Activated CD4-positive, alpha-beta T cell treated with anti-CD3 and anti-CD28 coated beads, Interleukin-2, amount 50 U/mL, for 48 hours (primary cell): ENCODE data around the gene CCDC17.

Experiments used
- DNase-seq, 2 experiments: peaks; one replicate each; pipeline ENCODE4 v3.0.0-alpha.2; 2020

The CCDC17 gene

GRCh38 chr1:45623972-45624371 is at the start of gene CCDC17:
Gene CCDC17, minus strand, starts transcription at chr1:45624054. Its CDS starts 145 bp downstream, at chr1:45623909.
- no peak for DNase-seq

- no peak for DNase-seq
Measured at GRCh38 chr1:45669859-45670655, 46.2 kb upstream of the CCDC17 start.

GRCh38 chr1:45669379-45669778 is 45.5 kb upstream of the CCDC17 start:
- no peak for DNase-seq

- no peak for DNase-seq
Measured at GRCh38 chr1:45668526-45668925, 44.7 kb upstream of the CCDC17 start.

GRCh38 chr1:45667321-45668111 is 43.7 kb upstream of the CCDC17 start:
- DNase-seq: no peak

GRCh38 chr1:45666836-45667235 is 43.0 kb upstream of the CCDC17 start:
- DNase-seq: no peak

- no peak for DNase-seq
Measured at GRCh38 chr1:45660336-45660735, 36.5 kb upstream of the CCDC17 start.

- DNase-seq: no peak
Measured at GRCh38 chr1:45659222-45659621, 35.4 kb upstream of the CCDC17 start.

GRCh38 chr1:45658171-45658570 is 34.3 kb upstream of the CCDC17 start:
- no peak for DNase-seq

- DNase-seq: no peak
Measured at GRCh38 chr1:45656573-45657226, 32.8 kb upstream of the CCDC17 start.

- peak in 1 of 2 experiments; percentile 10 for DNase-seq
Measured at GRCh38 chr1:45654540-45655280, 30.9 kb upstream of the CCDC17 start.

- no peak for DNase-seq
Measured at GRCh38 chr1:45647248-45648021, 23.6 kb upstream of the CCDC17 start.

GRCh38 chr1:45644661-45645060 is 20.8 kb upstream of the CCDC17 start:
- no peak for DNase-seq

GRCh38 chr1:45643978-45644377 is 20.1 kb upstream of the CCDC17 start:
- no peak for DNase-seq

- no peak for DNase-seq
Measured at GRCh38 chr1:45643321-45643720, 19.5 kb upstream of the CCDC17 start.

GRCh38 chr1:45640293-45640692 is 16.4 kb upstream of the CCDC17 start:
- no peak for DNase-seq

GRCh38 chr1:45635211-45635610 is 11.4 kb upstream of the CCDC17 start:
- DNase-seq: no peak

- DNase-seq: no peak
Measured at GRCh38 chr1:45630429-45630828, 6.6 kb upstream of the CCDC17 start.

- DNase-seq: no peak
Measured at GRCh38 chr1:45629035-45629434, 5.2 kb upstream of the CCDC17 start.

GRCh38 chr1:45622524-45623394 is 1.1 kb downstream of the CCDC17 start:
- DNase-seq: no peak
